HPDE6-E6E7 (cell line): ENCODE results near the gene KCNMB3.

Experiments used
- DNase-seq: peaks from one replicate; pipeline ENCODE4 v3.0.0; 2011; ENCODE audit warnings: missing footprints; ENCODE audit errors: extremely low spot score

KCNMB3 gene

GRCh38 chr3:179196098-179196497 is 54.8 kb downstream of the KCNMB3 start:
- DNase-seq = no peak

DNA sequence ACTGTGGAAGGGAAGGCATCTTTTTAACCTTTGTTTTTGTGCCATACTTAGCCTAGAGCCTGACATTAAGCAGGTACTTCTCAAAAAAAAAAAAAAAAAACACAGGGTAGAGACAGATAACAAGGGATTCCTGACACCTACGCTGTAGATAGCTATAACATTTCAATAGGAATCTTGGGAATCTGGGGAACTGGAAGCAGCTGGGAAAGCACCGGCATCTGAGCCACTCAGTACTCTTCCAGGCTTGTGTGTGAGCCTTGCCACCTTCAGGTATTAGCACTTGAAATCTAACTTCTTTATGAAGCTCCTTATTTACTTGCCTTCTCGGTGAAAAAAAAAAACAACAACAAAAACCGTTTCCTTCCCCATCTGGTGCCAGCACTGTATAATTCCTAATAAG is 56.0 kb downstream of the KCNMB3 start:
- DNase-seq = no peak
